HCT116 (cell line): ENCODE data around the gene GDAP1L1. TPM values are rescaled to one million over a fixed set of nuclear protein-coding genes. Genes with fewer than 3 reads are reported as not detected.

ENCODE experiments used
- ATAC-seq: fragments of 200-7000 bp; cut with Tn5 transposase; 2 replicates; pipeline ENCODE4 v1.9.1; 2020; ENCODE audit warnings: mild to moderate bottlenecking, moderate library complexity
- BruUV-seq: library from RNA; stranded (reverse); fragments of 400-500 nt; replicated peaks from 2 replicates; lab custom pipeline; 2021; lab: Mats Ljungman, UMichigan
- CTCF ChIA-PET: fragments of 300-600 bp; sonication (Branson Sonifier 250); formaldehyde crosslinking; loops from one replicate; lab custom pipeline; 2021; ENCODE audit warnings: antibody characterized with exemption; lab: Charles Lee
- POLR2A ChIA-PET: fragments of 300-600, 350-600 bp; sonication (Branson Sonifier 250); formaldehyde crosslinking; loops from one replicate; lab custom pipeline; 2021; ENCODE audit warnings: antibody characterized with exemption; lab: Charles Lee
- RAD21 ChIA-PET, 2 experiments: fragments of 300-600 bp; sonication (Branson Sonifier 250); formaldehyde crosslinking; loops; one replicate each; lab custom pipeline; 2023; ENCODE audit warnings: low total read pairs in 2 of 2; ENCODE audit not compliant: uncharacterized antibody in 2 of 2, unreplicated experiment in 2 of 2, low non-redundant PET in 1 of 2; lab: Charles Lee
- DNase-seq: peaks from one replicate; pipeline ENCODE4 v3.0.0-alpha.2; 2010; ENCODE audit warnings: low read depth, low spot score
- H2AFZ ChIP-seq: fragments of 200-600 bp; shearing (Covaris generic), sonication (generic); 2 replicates; pipeline ENCODE4 v1.6.1; 2017; ENCODE audit warnings: low read depth, mixed run types, mixed read lengths, antibody characterized with exemption, low read length; ENCODE audit not compliant: poor library complexity, severe bottlenecking
- H3K27ac ChIP-seq: 2 replicates; pipeline ENCODE4 v1.5.1; 2012; ENCODE audit warnings: low read depth, low read length
- H3K27me3 ChIP-seq: fragments of 200-600 bp; sonication (generic); 2 replicates; pipeline ENCODE4 v1.6.1; 2016; ENCODE audit warnings: mixed run types, low read length, mixed read lengths; ENCODE audit not compliant: insufficient read depth
- H3K36me3 ChIP-seq, 2 experiments: fragments of 200-500 bp in 1 of 2; fragments of 200-600 bp in 1 of 2; sonication (Bioruptor generic) in 1 of 2; sonication (generic) in 1 of 2; 2 replicates each; pipeline versions ENCODE4 v1.5.1 to v1.6.1; 2014 to 2016; ENCODE audit warnings: low read length in 2 of 2, inconsistent platforms in 1 of 2, mixed read lengths in 1 of 2, mixed run types in 1 of 2; ENCODE audit not compliant: insufficient read depth in 2 of 2, control insufficient read depth in 1 of 2
- H3K4me1 ChIP-seq, 2 experiments: fragments of 200-600 bp in 1 of 2; sonication (generic) in 1 of 2; 2 replicates each; pipeline versions ENCODE4 v1.5.1 to v1.6.1; 2012 to 2017; ENCODE audit warnings: low read length in 2 of 2, inconsistent platforms in 1 of 2, mild to moderate bottlenecking in 1 of 2, mixed read lengths in 1 of 2, mixed run types in 1 of 2, moderate library complexity in 1 of 2; ENCODE audit not compliant: insufficient read depth in 2 of 2, control insufficient read depth in 1 of 2
- H3K4me2 ChIP-seq: fragments of 200-600 bp; sonication (generic); 2 replicates; pipeline ENCODE4 v1.6.1; 2017; ENCODE audit warnings: mixed run types, low read length, mixed read lengths
- H3K4me3 ChIP-seq, 2 experiments: fragments of 200-600 bp in 1 of 2; sonication (generic) in 1 of 2; replicated peaks in 1 of 2; 2 replicates each; pipeline ENCODE4 v1.5.1; 2011 to 2016; ENCODE audit warnings: low read length in 2 of 2, control low read depth in 1 of 2, low read depth in 1 of 2, mild to moderate bottlenecking in 1 of 2, mixed read lengths in 1 of 2, mixed run types in 1 of 2
- H3K79me2 ChIP-seq: fragments of 200-600 bp; sonication (generic); 2 replicates; pipeline ENCODE4 v1.6.1; 2017; ENCODE audit warnings: mild to moderate bottlenecking, mixed run types, low read length, moderate library complexity, mixed read lengths; ENCODE audit not compliant: insufficient read depth
- H3K9ac ChIP-seq: fragments of 200-600 bp; sonication (generic); 2 replicates; pipeline ENCODE4 v1.6.1; 2016; ENCODE audit warnings: low read length, mixed read lengths
- H3K9me2 ChIP-seq: fragments of 200-600 bp; sonication (generic), shearing (Covaris generic); 2 replicates; pipeline ENCODE4 v1.6.1; 2017; ENCODE audit warnings: mixed run types, mild to moderate bottlenecking, moderate library complexity; ENCODE audit not compliant: insufficient read depth
- H3K9me3 ChIP-seq, 2 experiments: fragments of 200-500 bp in 1 of 2; fragments of 200-600 bp in 1 of 2; sonication (Bioruptor generic) in 1 of 2; sonication (generic) in 1 of 2; 2 replicates each; pipeline ENCODE4 v1.6.1; 2014 to 2017; ENCODE audit warnings: low read length in 2 of 2, mixed read lengths in 2 of 2, inconsistent platforms in 1 of 2, low read depth in 1 of 2, mild to moderate bottlenecking in 1 of 2, mixed run types in 1 of 2, moderate library complexity in 1 of 2; ENCODE audit not compliant: control insufficient read depth in 1 of 2, insufficient read depth in 1 of 2
- H4K20me1 ChIP-seq: fragments of 200-600 bp; sonication (generic), shearing (Covaris generic); 2 replicates; pipeline ENCODE4 v1.6.1; 2017; ENCODE audit warnings: mixed run types, mild to moderate bottlenecking, moderate library complexity; ENCODE audit not compliant: insufficient read depth
- ATF3 ChIP-seq: IDR thresholded peaks from 2 replicates; pipeline ENCODE4 v1.6.1; 2012
- CBX3 ChIP-seq: IDR thresholded peaks from 2 replicates; pipeline ENCODE4 v1.6.1; 2012; ENCODE audit warnings: low read depth
- CEBPB ChIP-seq: IDR thresholded peaks from 2 replicates; pipeline ENCODE4 v1.6.1; 2012; ENCODE audit warnings: low read depth
- CTCF ChIP-seq, 3 experiments: fragments of 200-600 bp in 1 of 3; sonication (generic) in 1 of 3; IDR thresholded peaks in 2 of 3; conservative IDR thresholded peaks in 1 of 3; 2 replicates each; pipeline ENCODE4 v1.5.1; 2012 to 2017; ENCODE audit warnings: low read depth in 2 of 3, low read length in 2 of 3, antibody characterized with exemption in 1 of 3, borderline replicate concordance in 1 of 3, control low read depth in 1 of 3, mild to moderate bottlenecking in 1 of 3, mixed read lengths in 1 of 3, mixed run types in 1 of 3, moderate library complexity in 1 of 3; ENCODE audit not compliant: insufficient read depth in 1 of 3
- EGR1 ChIP-seq: IDR thresholded peaks from 2 replicates; pipeline ENCODE4 v1.6.1; 2012; ENCODE audit warnings: low read depth
- ELF1 ChIP-seq: IDR thresholded peaks from 2 replicates; pipeline ENCODE4 v1.6.1; 2012; ENCODE audit warnings: low read depth, borderline replicate concordance
- EZH2 ChIP-seq: fragments of 200-600 bp; sonication (generic); IDR thresholded peaks from 2 replicates; pipeline ENCODE4 v1.6.1; 2017; ENCODE audit warnings: antibody characterized with exemption, mixed run types
- POLR2A ChIP-seq: IDR thresholded peaks from 2 replicates; pipeline ENCODE4 v1.7.0; 2011; ENCODE audit warnings: borderline replicate concordance; ENCODE audit not compliant: insufficient read depth, insufficient read length; ENCODE audit errors: extremely low read depth
- RAD21 ChIP-seq: IDR thresholded peaks from 2 replicates; pipeline ENCODE4 v1.6.1; 2012; ENCODE audit warnings: low read depth, mild to moderate bottlenecking
- REST ChIP-seq: IDR thresholded peaks from 2 replicates; pipeline ENCODE4 v1.6.1; 2012; ENCODE audit warnings: low read depth
- SP1 ChIP-seq: IDR thresholded peaks from 2 replicates; pipeline ENCODE4 v1.6.1; 2012; ENCODE audit warnings: low read depth
- TCF7L2 ChIP-seq: IDR thresholded peaks from 2 replicates; pipeline ENCODE4 v1.7.0; 2011; ENCODE audit warnings: borderline replicate concordance, inconsistent platforms; ENCODE audit not compliant: insufficient read depth, insufficient read length; ENCODE audit errors: extremely low read depth
- YY1 ChIP-seq: IDR thresholded peaks from 2 replicates; pipeline ENCODE4 v1.6.1; 2011; ENCODE audit warnings: low read length, low read depth, moderate library complexity, mild to moderate bottlenecking; ENCODE audit not compliant: insufficient replicate concordance; ENCODE audit errors: extremely low read depth
- ZFX ChIP-seq: fragments of 450-650 bp; IDR thresholded peaks from 2 replicates; pipeline ENCODE4 v1.6.1; 2017
- intact Hi-C: fragments of 100-400 bp; cut with micrococcal nuclease; formaldehyde crosslinking; loops from 2 replicates; pipeline ENCODE4 v1.10.0; 2022
- total RNA-seq: library from RNA; stranded (reverse); gene quantifications from one replicate; pipeline ENCODE4 v1.2.1, GENCODE V29; 2021; ENCODE audit not compliant: unreplicated experiment
- TF ChIP-seq, protein P1 (sequence below): IDR thresholded peaks from 2 replicates; pipeline ENCODE4 v1.6.1; 2012

GDAP1L1 gene
- total RNA-seq, 1 experiment from 2014 or later = not detected

DNA sequence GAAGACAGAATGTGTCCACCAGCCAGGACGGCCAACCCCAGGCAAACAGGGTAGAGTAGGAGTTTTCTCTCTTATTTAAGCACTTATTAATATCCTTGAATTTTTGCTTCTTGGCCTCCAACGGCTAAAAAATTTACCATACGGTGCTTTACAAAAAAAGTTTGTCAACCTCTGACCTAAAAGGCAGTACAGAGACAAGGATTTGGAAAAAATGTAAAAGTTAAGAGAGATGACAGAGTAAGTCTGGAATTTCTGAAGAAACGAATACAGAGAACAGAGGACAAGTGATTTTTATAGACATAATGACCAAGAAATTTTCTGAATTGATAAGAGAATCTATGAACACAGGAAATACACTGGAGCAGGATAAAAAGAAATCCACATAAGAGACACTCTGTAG, 46.7 kb upstream of the GDAP1L1 start:
- Histone ChIP-seq H3K79me2 (peaks cover 54% of the 10 kb centered on the region), H3K9me2 (no peaks in the 10 kb centered on the region), H3K27ac (no peak overlapping the region), H3K36me3 (peaks cover 40 to 44% of the 10 kb centered on the region in 2 experiments)
- no peak for DNase-seq
- TF ChIP-seq POLR2A (no peak), YY1 (no peak), CBX3 (no peak), SP1 (no peak), ELF1 (no peak), EZH2 (no peak), RAD21 (no peak), ATF3 (no peak), ZFX (no peak)
- TF ChIP-seq, all 23 proteins: peak for 0
- H3K4me2 ChIP-seq = no peak overlapping the region
- peaks cover 25 to 26% of the 10 kb centered on the region in 2 experiments for H3K4me1 ChIP-seq
- H3K9ac ChIP-seq = no peak overlapping the region
- ChIA-PET RAD21 (no interaction called here), POLR2A (no interaction called here), CTCF (no interaction called here)
- BruUV-seq = no TSS peak
- no peak overlapping the region for H3K4me3 ChIP-seq
- intact Hi-C loops = no loop called here
- no peaks in the 10 kb centered on the region for H3K27me3 ChIP-seq
- ATAC-seq = no peak
- no peaks in the 10 kb centered on the region for H4K20me1 ChIP-seq
- no peaks in the 10 kb centered on the region for H3K9me3 ChIP-seq
- no peak overlapping the region for H2AFZ ChIP-seq

- intact Hi-C loops = no loop called here
- H3K36me3 ChIP-seq = peaks cover 38 to 44% of the 10 kb centered on the region in 2 experiments
- DNase-seq = no peak
- TF ChIP-seq RAD21 (no peak), SP1 (no peak), TCF7L2 (no peak), CEBPB (no peak), ATF3 (no peak), POLR2A (no peak), EGR1 (no peak), REST (no peak), CTCF (IDR thresholded peaks at IDR 0.05 in 2 of 3, conservative IDR thresholded peaks at IDR 0.05 in 1 of 3; ENCODE audit: borderline replicate concordance in 1 of 3, insufficient read depth in 1 of 3, low read depth in 2 of 3, low read length in 2 of 3) (no peak), ELF1 (no peak)
- TF ChIP-seq, protein P1, sequence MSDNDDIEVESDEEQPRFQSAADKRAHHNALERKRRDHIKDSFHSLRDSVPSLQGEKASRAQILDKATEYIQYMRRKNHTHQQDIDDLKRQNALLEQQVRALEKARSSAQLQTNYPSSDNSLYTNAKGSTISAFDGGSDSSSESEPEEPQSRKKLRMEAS = no peak
These were observed 46.1 kb upstream of the GDAP1L1 start for GRCh38 chr20:44200983-44201382.

More at GRCh38 chr20:44200983-44201382, 46.1 kb upstream of the GDAP1L1 start:
- no peak overlapping the region for H3K9ac ChIP-seq
- BruUV-seq = no TSS peak
- H3K9me2 ChIP-seq = no peaks in the 10 kb centered on the region
- no peaks in the 10 kb centered on the region for H3K27me3 ChIP-seq
- no peak overlapping the region for H3K4me2 ChIP-seq
- ChIA-PET POLR2A (no interaction called here), RAD21 (no interaction called here), CTCF (no interaction called here)
- H3K27ac ChIP-seq = no peak overlapping the region
- no peaks in the 10 kb centered on the region for H4K20me1 ChIP-seq
- H2AFZ ChIP-seq = no peak overlapping the region
- no peak overlapping the region for H3K4me3 ChIP-seq
- H3K9me3 ChIP-seq = no peaks in the 10 kb centered on the region
- peaks cover 30 to 32% of the 10 kb centered on the region in 2 experiments for H3K4me1 ChIP-seq
- peaks cover 58% of the 10 kb centered on the region for H3K79me2 ChIP-seq
- ATAC-seq = no peak
